CD1c-positive myeloid dendritic cell (primary cell): ENCODE results near the gene CASP9.
"Not testable (repeated sequence)": the region's sequence is repeated elsewhere in the genome, so short reads cannot be mapped to it uniquely, and the experiment has no call there.

ENCODE experiments used
- DNase-seq: peaks from one replicate; pipeline ENCODE4 v3.0.0-alpha.2; 2016; ENCODE audit errors: extremely low spot score

The CASP9 gene

GRCh38 chr1:15526021-15526489 lies 2.0 kb upstream of the CASP9 start:
- DNase-seq: no peak

DNA sequence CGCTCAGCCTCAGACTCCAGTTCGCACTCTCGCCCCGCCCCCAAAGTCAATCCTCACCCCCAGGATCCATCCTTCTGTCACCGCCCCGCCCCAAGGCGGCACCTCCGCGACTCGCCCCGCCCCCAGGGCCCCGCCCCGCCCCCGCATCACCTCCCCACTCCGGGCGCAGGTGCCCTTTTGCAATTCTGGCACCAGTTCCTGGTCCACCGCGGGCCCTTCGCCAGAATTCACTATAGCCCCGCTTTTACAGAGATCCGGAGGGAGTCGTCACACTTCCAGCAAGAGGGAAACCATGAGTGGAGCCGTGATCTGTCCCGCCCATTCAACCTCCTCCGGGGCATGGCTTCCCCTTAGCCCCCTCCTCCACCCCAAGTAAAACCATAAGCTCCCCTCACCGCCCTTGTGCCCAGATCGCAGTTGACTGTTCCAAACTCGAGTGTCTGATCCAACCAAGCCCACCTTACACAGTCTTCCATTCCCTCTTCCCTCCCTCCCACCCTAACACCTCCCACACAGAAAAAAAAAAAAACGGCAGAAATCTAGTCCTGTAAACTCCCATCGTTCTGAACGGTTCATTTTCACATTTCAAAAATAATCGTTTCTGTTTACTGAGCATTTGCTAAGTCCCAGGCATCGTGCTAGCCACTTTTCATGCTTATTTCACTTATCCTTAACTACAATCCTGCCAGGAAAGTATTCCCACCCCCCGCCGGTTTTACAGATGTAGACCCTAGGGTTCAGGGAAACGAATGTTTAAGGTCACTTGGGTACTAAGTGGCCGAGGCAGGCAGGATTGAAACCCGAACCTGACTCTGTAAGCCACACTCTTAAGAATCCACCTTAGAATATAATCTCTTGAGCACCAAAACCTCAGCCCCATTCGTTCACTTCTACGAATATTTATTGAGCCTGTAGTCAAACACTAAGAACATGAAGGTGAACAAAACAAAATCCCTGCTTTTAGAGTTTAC lies 1.3 kb upstream of the CASP9 start:
- peak; percentile 99 for DNase-seq

- DNase-seq: peak; percentile 99
These were observed 451 bp upstream of the CASP9 start for GRCh38 chr1:15524283-15525049.

DNA sequence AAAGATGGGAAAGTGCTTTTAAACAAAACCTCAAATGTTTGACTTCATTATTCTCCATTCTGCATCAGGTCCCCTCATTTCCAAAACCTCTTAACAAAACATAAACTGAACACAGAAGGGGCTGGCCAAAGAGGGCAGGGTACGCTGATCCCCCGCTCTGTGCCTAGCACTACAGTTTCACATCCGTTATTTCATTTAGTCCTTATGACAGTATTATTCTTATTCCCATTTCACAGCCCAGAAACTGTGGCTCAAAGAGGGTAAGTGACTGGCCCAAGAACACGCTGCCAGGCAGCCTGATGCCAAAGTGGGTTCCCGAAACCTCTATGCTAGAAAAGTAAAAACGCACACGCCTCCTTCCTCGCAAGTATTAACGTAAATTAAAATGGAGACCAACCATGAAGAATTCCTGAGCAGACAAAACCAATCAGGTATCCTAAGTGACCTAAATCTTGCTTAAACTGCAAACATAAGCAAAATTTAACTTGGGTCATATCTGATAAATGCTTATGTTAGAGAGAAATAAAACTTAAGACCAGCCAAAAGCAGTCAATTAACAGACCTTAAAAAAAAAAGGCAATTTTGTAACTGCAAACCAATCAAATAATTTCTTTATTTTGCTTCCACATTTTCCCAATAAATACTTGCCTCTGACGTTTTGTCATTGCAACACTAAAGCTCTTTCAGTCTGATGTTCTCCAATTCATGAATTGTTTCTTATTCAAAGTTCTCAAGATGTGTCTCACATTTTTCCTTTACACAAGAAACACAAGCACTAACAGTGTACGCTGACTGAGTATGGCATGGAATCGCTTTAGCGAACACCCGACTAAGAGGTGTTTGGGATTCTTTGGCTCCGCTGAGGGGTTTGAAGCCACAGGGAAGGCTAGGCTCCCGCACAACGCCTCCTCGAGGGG lies 653 bp downstream of the CASP9 start:
- peak; percentile 64 for DNase-seq

GRCh38 chr1:15522551-15522950 lies 1.5 kb downstream of the CASP9 start:
- DNase-seq: no peak

DNA sequence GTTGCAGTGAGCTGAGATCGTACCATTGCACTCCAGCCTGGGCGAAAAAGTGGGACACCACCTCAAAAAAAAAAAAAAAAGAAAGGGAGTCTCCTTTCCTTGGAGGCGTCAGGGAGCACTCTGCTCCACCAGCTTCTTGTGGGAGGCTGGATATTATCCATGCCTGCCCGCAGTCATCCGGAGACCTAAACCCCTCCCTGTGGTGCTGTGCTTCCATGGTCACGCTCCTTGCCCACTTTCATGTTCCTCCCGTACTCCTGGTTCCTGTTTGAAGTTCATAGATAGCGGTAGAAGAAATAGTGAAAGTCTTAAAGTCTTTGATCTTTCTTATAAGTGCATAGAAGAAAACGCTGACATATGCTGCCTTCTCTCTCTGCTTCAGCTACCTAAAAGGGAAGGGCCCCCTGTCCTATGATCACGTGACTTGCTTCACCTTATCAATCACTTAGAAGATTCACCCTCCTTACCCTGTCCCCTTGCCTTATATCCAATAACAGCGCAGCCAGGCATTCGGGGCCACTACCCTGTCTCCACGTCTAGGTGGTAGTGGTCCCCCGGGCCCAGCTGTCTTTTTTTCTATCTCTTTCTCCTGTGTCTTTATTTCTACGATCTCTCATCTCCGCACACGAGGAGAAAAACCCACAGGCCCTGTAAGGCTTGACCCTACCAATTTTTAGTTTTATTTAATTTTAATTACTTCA lies 2.7 kb downstream of the CASP9 start:
- DNase-seq: peak; percentile 43

DNA sequence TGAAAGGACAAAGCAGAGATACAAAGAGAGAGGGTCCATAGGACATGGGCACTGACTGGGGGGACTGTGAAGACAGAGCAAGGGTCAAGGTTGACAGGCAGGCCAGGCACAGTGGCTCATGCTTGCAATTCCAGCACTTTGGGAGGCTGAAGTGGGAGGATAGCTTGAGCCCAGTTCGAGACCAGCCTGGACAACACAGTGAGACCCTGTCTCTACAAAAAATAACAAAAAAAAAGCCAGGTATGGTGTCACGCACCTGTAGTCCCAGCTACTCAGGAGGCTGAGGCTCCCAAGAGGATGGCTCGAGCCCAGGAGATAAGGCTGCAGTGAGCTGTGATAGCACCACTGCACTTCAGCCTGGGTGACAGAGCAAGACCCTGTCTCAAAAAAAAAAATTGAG lies 4.4 kb downstream of the CASP9 start:
- DNase-seq: no peak

DNA sequence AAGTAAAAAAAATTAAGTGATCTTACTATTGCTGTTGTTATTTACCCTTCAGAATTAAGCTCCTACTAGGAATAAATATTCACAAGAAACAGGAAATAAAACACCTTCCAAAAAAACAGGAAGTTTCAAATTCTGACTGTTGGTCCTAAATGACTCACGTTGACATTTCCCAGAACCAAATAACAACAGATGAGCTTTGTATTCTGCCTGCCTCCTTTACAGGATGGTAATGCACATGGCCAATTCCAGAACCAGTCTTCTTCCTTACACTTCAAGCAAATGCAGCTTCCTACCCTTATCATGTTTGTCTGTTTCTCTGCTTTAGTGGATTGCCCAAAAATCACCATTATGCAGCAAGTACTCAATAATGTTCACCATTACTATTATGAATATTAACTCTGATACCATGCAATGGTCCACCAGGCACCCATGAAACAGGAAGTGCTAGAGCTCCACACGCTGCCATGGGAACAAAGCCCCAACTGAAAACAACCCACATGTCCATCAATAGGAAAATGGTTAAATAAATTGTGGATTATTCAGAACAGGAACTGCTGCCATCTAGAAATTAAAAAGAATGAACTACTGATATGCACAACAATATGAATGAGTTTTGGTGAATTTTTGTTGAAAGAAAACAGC lies 8.9 kb downstream of the CASP9 start:
- peak; percentile 83 for DNase-seq

GRCh38 chr1:15514557-15514956 lies 9.5 kb downstream of the CASP9 start:
- not testable (repeated sequence) for DNase-seq

DNA sequence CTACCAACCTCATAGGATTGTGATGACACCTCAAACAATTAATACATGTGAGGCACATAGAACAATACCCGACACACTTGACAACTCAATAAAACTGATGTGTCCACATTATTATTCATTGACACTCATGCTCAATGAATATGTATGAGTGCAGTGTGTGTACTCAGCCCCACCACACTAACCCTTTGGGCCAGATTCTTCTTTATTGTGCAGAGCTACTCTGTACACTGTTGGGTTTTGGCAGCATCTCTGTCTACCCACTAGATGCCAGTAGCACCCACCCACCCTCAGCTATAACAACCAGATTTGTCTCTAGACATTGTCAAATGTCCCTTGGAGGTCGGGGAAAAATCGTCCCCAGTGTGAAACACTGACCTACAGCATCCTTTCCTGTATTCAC lies 10.1 kb downstream of the CASP9 start:
- no peak for DNase-seq

DNA sequence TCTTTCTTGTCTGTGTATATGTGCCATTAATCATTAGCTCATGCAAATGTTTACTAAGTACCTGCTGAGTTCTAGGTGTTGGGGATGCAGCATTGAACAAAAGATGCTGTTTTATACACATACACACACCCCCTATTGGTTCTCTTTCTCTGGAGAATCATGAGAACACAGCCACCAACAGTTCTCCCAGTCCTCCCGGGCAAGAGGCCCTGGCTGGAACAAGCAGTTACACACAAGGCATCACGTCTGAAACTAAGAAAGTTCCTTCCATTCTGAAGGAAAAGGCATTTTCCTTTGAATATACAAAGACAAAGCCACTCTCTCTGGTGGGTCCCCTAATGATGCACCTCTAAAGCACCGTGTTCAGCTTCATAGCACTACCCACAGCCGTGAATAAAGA lies 10.8 kb downstream of the CASP9 start:
- DNase-seq: no peak

DNA sequence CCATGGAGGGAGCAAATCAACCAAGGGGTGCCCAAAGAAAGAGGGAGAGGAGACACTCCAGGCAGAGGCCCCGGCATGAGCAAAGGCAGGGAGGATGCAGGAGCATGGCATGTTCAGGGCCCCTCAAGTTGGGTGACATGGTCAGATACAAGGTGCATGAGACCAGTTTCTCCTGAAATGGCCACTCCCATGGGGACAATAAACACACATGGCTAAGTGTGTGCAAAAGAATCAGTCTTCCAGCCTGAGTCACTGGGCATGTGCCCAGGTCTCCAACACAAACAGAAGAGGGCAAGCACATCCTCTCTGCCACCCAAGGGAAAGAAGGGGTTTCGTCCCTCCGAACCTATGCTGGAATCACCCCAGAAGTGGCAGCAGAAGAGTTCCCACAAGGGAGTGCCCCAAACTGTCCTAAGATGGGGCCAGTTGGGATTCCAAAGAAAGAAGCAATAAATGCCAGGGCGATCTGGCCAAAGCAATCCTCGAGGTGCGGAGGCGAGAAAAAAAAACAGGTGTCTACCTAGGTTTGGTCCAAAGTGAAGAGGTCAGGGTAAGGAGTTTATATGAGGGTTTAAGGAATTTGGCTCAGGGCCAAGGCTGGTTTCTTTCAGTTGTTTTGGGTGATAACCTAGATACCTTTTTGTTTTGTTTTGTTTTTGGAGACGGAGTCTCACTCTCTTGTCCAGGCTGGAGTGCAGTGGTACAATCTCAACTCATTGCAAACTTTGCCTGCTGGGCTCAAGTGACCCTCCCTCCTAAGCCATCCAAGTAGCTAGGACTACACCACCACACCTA lies 13.2 kb downstream of the CASP9 start:
- no peak for DNase-seq

DNA sequence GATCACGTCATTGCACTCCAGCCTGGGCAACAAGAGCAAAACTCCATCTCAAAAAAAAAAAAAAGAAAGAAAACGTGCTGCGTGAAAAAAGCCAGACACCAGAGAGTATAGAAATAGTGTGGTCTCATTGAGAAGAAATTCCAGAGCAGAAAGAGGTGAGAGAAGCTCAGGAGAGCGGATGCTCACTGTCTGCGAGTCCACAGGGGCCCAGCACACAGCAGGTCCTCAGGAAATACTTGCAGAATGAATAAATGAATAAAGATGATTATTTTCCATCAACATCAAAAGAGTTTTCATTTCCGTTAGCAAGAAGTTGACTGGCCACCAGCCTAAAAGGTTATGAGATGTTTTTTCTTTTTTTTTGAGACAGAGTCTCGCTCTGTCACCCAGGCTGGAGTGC lies 14.4 kb downstream of the CASP9 start:
- no peak for DNase-seq

GRCh38 chr1:15508700-15509487 lies 15.1 kb downstream of the CASP9 start:
- DNase-seq: no peak

DNA sequence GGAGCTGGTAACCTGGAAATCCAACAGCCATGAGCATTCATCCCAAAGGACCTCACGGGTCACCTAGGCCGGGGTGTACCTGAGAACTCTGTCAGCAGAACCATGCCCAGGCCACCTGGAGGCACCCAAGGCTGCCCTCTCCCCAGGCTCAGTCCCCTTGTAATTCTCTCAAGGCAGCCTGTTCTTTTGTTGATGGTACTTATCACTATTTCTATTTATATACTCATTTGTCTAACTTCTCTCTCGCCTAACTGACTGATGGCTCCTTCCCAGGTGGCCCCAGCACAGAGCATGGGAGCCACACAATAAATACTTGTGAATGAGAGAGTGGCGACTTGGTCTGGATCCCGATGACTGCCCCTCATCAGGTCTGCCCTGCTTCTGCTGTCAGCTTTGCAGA lies 16.7 kb downstream of the CASP9 start:
- DNase-seq: no peak

DNA sequence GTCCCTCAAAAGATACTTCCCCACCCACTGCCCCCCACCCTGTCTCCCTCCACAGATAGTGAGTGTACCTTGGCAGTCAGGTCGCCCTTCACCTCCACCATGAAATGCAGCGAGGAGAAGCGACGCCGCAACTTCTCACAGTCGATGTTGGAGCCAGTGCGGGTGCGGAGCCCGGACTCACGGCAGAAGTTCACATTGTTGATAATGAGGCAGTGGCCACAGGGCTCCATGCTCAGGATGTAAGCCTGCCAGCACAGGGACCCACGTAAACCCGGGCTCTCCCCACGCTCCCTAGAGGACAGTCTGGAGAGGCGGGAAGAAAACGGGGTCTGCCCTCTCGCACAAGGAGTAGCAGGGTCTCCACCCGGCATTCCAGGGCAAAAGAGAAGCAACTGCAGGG lies 17.2 kb downstream of the CASP9 start:
- no peak for DNase-seq

GRCh38 chr1:15504436-15504835 lies 19.6 kb downstream of the CASP9 start:
- no peak for DNase-seq

GRCh38 chr1:15501208-15502032 lies 22.6 kb downstream of the CASP9 start:
- peak; percentile 64 for DNase-seq
